GM21576 (cell line): ENCODE measurements around the gene EGLN3.

ENCODE experiments used
- ATAC-seq: cut with Tn5 transposase; IDR thresholded peaks from one replicate; pipeline ENCODE4 v1.9.1; 2021; ENCODE audit warnings: mild to moderate bottlenecking, moderate library complexity; ENCODE audit not compliant: unreplicated experiment

The EGLN3 gene

DNA sequence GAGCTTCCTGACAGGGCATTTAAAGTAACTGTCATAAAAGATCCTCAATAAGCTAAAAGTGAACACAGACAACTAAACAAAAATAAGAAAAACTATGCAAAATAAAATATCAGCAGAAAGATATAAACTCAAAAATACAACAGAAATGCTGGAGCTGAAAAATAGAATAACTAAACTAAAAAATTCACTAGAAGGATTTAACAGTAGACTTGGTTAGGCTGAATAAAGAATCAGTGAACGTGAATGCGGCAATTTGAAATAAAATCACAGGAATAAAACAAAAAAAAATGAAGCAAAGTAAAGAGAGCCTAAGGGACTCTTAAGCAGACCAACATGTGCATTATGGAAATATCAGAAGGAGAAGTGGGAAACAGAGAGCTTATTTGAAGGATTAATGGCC lies 74.6 kb downstream of the EGLN3 start:
- ATAC-seq, result no peak
